HFFc6 (cell line): Measurements from ENCODE around the gene RNF115. TPM values are rescaled to one million over a fixed set of nuclear protein-coding genes. Genes with fewer than 3 reads are reported as not detected.

Experiments used
- DNase-seq: peaks from one replicate; pipeline ENCODE4 v3.0.0-alpha.2; 2018
- H3K27ac Mint-ChIP-seq: 2 replicates; pipeline ENCODE4 v1.8.0; 2020; ENCODE audit warnings: mild to moderate bottlenecking, mixed read lengths
- H3K27me3 Mint-ChIP-seq: 2 replicates; pipeline ENCODE4 v1.8.0; 2021; ENCODE audit warnings: mild to moderate bottlenecking, moderate library complexity, mixed read lengths; ENCODE audit not compliant: insufficient read depth
- H3K36me3 Mint-ChIP-seq: 2 replicates; pipeline ENCODE4 v1.8.0; 2021; ENCODE audit warnings: low read depth, mixed read lengths
- H3K4me1 Mint-ChIP-seq: 2 replicates; pipeline ENCODE4 v1.8.0; 2020; ENCODE audit warnings: low read depth, mixed read lengths
- H3K4me3 Mint-ChIP-seq: 2 replicates; pipeline ENCODE4 v1.8.0; 2020; ENCODE audit warnings: mild to moderate bottlenecking, moderate library complexity, mixed read lengths
- H3K9me3 Mint-ChIP-seq: 2 replicates; pipeline ENCODE4 v1.8.0; 2020; ENCODE audit warnings: mild to moderate bottlenecking, mixed read lengths
- total RNA-seq, 6 experiments: library from RNA; stranded (reverse); fragmentation: NEBNext Ultra II Directional; extraction: Animal tissue kit (Norgen Biotek cat#: 25700); gene quantifications; 2 replicates in 1 of 6; 3 replicates in 5 of 6; pipeline ENCODE4 v1.2.3, GENCODE V29; 2021
- TF ChIP-seq, protein P1 (sequence below): fragments of 200-600 bp; sonication (generic); IDR thresholded peaks from 2 replicates; pipeline ENCODE4 v1.5.0; 2021; ENCODE audit warnings: antibody characterized with exemption, mild to moderate bottlenecking

Gene RNF115
- total RNA-seq, 6 experiments from 2014 or later = 14.0 to 23.0 (median 21.2) TPM

DNA sequence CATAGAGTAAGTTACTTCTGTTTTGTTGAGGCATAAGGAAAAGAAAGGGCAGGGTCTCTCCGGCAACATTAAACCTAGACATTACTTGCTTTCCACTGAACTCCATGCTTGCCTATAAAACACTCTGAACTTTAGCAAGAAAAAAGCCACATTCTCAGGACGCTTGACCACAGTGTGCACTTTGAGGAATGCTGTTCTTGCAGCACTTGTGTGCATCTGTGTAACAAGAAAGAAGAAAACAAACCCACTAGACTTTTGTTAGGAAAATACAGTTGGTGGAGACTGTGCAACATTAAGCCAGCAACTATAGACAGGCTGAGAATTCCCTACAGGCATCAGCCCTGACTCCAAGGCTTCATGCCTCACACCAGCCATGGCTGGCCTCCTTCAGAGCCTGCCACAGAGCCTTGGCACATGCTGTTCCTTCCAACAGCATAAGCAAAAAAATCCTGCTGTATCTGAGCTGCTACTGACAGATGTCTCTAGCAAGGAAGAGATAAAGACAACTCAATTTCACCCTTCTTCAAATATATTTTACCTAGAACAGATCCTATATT is 122.5 kb downstream of the RNF115 start:
- Mint-ChIP-seq H3K4me1 (peaks cover 19% of the 10 kb centered on the region), H3K36me3 (no peaks in the 10 kb centered on the region), H3K27me3 (peaks cover 4% of the 10 kb centered on the region; the same call in 1 of the 2 replicates), H3K9me3 (no peaks in the 10 kb centered on the region), H3K27ac (no peak overlapping the region), H3K4me3 (no peak overlapping the region)
- TF ChIP-seq, protein P1, sequence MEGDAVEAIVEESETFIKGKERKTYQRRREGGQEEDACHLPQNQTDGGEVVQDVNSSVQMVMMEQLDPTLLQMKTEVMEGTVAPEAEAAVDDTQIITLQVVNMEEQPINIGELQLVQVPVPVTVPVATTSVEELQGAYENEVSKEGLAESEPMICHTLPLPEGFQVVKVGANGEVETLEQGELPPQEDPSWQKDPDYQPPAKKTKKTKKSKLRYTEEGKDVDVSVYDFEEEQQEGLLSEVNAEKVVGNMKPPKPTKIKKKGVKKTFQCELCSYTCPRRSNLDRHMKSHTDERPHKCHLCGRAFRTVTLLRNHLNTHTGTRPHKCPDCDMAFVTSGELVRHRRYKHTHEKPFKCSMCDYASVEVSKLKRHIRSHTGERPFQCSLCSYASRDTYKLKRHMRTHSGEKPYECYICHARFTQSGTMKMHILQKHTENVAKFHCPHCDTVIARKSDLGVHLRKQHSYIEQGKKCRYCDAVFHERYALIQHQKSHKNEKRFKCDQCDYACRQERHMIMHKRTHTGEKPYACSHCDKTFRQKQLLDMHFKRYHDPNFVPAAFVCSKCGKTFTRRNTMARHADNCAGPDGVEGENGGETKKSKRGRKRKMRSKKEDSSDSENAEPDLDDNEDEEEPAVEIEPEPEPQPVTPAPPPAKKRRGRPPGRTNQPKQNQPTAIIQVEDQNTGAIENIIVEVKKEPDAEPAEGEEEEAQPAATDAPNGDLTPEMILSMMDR = no peak
- DNase-seq = no peak

DNA sequence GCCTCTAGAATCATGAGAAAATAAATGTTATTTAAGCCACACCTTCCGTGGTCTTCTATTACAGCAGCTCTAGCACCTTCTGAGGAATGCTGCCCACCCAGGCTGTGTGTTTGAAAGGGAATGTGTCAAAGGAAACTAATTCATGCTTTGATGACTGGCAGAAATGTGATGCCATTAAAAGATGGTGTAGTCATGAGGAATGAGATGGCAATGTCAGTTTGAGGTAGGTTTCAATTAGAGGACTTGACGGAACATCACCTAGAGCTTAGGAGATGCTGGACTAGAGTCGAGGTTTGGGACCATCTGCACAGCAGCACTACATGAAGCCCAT is 127.3 kb downstream of the RNF115 start:
- Mint-ChIP-seq H3K36me3 (no peaks in the 10 kb centered on the region), H3K9me3 (no peaks in the 10 kb centered on the region), H3K4me3 (no peak overlapping the region), H3K27ac (no peak overlapping the region), H3K27me3 (peaks cover 9% of the 10 kb centered on the region), H3K4me1 (peaks cover 11% of the 10 kb centered on the region)
- DNase-seq = no peak
- TF ChIP-seq, protein P1 = no peak

DNA sequence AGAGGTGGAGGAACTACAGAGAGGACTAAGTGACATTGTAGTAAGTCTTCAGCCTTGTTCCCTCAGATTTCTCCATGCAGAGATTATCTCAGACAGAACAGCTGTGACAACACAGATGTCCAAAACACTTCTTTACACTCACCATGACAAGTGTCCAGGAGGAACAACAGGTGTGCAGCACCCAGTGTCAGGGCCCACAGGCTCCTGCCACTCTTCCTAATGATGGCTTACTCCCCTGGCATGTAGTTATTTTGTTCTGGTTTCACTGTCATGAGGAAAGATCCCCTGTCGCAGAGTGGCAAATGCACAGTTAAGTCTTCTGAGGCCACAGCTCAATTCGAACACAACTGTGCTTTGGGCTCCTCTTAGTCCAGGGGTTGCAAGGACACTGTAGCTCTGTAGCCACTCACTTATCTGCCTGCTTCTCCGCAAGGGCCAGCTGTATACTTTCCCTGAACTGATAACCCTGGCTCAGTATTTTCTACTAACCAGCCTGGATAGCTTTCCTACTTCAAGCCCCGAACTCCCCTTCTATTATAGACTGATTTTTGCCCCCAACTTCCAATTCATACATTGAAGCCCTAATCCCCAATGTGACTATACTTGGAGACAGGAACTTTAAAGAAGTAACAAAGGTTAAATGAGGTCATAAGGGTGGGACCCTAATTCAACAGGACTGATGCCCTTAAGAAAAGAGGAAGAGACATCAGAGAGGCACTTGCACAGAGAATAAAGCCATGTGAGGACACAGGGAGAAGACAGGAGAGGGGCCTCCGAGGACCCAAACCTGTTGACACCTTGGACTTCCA is 127.9 kb downstream of the RNF115 start:
- no peak for DNase-seq
- TF ChIP-seq, protein P1 = no peak
- Mint-ChIP-seq H3K4me3 (no peak overlapping the region), H3K4me1 (peaks cover 11% of the 10 kb centered on the region), H3K36me3 (no peaks in the 10 kb centered on the region), H3K9me3 (no peaks in the 10 kb centered on the region), H3K27me3 (peaks cover 9% of the 10 kb centered on the region), H3K27ac (no peak overlapping the region)

DNA sequence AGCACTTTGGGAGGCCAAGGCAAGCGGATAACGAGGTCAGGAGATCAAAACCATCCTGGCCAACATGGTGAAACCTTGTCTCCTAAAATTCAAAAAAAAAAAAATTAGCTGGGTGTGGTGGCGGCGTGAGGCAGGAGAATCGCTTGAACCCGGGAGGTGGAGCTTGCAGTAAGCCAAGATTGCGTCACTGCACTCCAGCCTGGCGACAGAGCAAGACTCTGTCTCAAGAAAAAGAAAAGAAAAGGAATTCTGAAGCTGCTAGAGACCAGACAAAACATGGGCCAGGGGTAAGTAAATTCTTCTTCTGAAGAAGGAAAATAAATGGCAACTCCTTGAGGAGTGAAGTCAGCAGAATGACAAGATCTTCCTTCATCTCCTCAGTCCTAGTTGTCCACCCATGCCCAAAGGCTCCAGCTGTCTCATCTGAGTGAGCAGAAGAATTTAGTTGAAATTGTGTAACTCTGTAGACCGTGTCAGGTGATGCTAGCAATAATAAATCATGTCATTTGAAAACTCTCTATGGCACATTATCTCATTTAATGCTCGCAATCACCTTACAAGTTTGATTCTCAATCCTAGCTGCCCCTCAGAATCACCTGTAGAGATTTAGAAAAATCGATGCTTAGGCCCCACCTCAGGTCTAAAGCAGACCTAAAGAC is 131.0 kb downstream of the RNF115 start:
- Mint-ChIP-seq H3K27me3 (peaks cover 8% of the 10 kb centered on the region), H3K36me3 (0 out of 2 replicates have a peak, but pooled peaks cover 4% of the 10 kb centered on the region), H3K9me3 (no peaks in the 10 kb centered on the region), H3K4me3 (no peak overlapping the region), H3K4me1 (peaks cover 28% of the 10 kb centered on the region), H3K27ac (no peak overlapping the region)
- TF ChIP-seq, protein P1 = no peak
- no peak for DNase-seq

DNA sequence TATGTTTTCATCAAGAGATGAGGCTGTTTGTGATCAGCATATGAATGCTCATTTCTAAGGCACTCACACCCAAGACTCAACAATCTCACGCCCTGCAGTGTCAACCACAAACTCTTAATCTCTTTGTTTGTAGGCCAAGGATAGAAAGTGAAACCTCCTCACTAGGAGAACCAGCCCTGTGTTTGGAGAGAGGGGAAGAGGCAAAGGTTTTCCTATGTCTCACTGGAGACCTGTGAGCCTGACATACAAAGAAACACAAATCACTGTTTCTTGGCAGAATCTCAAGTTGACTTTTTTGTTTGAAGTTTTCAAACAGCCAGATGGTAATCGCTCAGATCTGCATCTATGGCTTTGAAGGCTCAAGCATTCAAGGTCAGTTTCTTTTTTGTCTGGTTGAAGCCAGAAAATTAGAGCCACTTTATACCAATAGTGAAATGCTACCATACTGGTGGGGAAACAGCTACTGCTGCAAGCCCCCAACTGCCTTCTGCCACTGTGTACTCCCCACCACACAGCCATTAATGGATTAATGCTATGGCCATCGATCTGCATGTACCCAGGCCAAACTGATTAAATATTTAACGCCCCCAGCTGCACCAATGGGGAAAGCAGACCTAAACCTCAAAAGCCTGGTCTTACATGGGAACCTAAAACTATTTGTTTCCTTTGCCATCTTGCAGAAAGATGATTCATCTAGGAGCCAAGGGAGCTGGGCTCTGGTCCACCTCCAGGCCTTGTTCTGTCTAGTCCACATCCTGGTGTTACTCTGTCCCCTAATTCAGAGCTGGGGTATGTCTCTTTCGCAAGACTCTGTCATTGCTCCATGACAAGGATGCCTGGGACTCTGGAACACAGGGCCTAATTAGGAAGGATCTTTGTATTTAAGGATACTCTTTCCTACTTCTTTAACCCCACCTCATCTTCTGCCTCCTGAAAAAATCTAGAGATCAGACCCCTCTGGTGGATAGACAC is 133.0 kb downstream of the RNF115 start:
- Mint-ChIP-seq H3K36me3 (0 out of 2 replicates have a peak, but pooled peaks cover 4% of the 10 kb centered on the region), H3K4me1 (peaks cover 28% of the 10 kb centered on the region), H3K4me3 (peak overlapping the region; percentile 36; the same call in 1 of the 2 replicates), H3K9me3 (no peaks in the 10 kb centered on the region), H3K27me3 (peaks cover 6% of the 10 kb centered on the region), H3K27ac (peak overlapping the region; percentile 66)
- TF ChIP-seq, protein P1 = no peak
- DNase-seq = peak; percentile 63
